Measurements from ENCODE around the gene DENND1A.

The DENND1A gene

GRCh38 chr9:123861086-123861755 is 68.7 kb downstream of the DENND1A start:
- no peak overlapping the region for H3K9ac ChIP-seq (ENCODE audit: insufficient read length)
- no peaks in the 10 kb centered on the region for H3K36me3 ChIP-seq (ENCODE audit: insufficient read depth, low read length)
- H3K4me3 ChIP-seq = no peak overlapping the region
- TF ChIP-seq POLR2AphosphoS5 (IDR thresholded peaks at IDR 0.05; ENCODE audit: borderline replicate concordance, low read depth, low read length) (no peak), FOXP2 (optimal IDR thresholded peaks at IDR 0.05; ENCODE audit: control extremely low read depth, extremely low read length, insufficient read depth) (no peak), EZH2 (IDR thresholded peaks at IDR 0.05) (no peak)
- no peak overlapping the region for H3K27ac ChIP-seq
- DNase-seq (ENCODE audit: low read depth, low spot score) = no peak
- no peaks in the 10 kb centered on the region for H3K9me3 ChIP-seq (ENCODE audit: low read depth, low read length)

GRCh38 chr9:123860603-123861002 is 69.3 kb downstream of the DENND1A start:
- Histone ChIP-seq H3K4me3 (no peak overlapping the region), H3K36me3 (ENCODE audit: insufficient read depth, low read length) (no peaks in the 10 kb centered on the region), H3K27ac (no peak overlapping the region), H3K9ac (ENCODE audit: insufficient read length) (no peak overlapping the region), H3K9me3 (ENCODE audit: low read depth, low read length) (no peaks in the 10 kb centered on the region)
- DNase-seq (ENCODE audit: low read depth, low spot score) = no peak
- TF ChIP-seq POLR2AphosphoS5 (IDR thresholded peaks at IDR 0.05; ENCODE audit: borderline replicate concordance, low read depth, low read length) = no peak
- TF ChIP-seq FOXP2 (optimal IDR thresholded peaks at IDR 0.05; ENCODE audit: control extremely low read depth, extremely low read length, insufficient read depth) = no peak
- no peak for TF ChIP-seq EZH2 (IDR thresholded peaks at IDR 0.05)

- Histone ChIP-seq H3K36me3 (ENCODE audit: insufficient read depth, low read length) (no peaks in the 10 kb centered on the region), H3K27ac (no peak overlapping the region), H3K9me3 (ENCODE audit: low read depth, low read length) (no peaks in the 10 kb centered on the region), H3K4me3 (no peak overlapping the region), H3K9ac (ENCODE audit: insufficient read length) (no peak overlapping the region)
- no peak for DNase-seq (ENCODE audit: low read depth, low spot score)
- no peak for TF ChIP-seq POLR2AphosphoS5 (IDR thresholded peaks at IDR 0.05; ENCODE audit: borderline replicate concordance, low read depth, low read length)
- TF ChIP-seq FOXP2 (optimal IDR thresholded peaks at IDR 0.05; ENCODE audit: control extremely low read depth, extremely low read length, insufficient read depth) = no peak
- TF ChIP-seq EZH2 (IDR thresholded peaks at IDR 0.05) = no peak
Observed at GRCh38 chr9:123852403-123852802, 77.5 kb downstream of the DENND1A start.

GRCh38 chr9:123851851-123852250 is 78.1 kb downstream of the DENND1A start:
- H3K9ac ChIP-seq (ENCODE audit: insufficient read length) = no peak overlapping the region
- H3K9me3 ChIP-seq (ENCODE audit: low read depth, low read length) = no peaks in the 10 kb centered on the region
- H3K36me3 ChIP-seq (ENCODE audit: insufficient read depth, low read length) = no peaks in the 10 kb centered on the region
- no peak overlapping the region for H3K27ac ChIP-seq
- no peak for DNase-seq (ENCODE audit: low read depth, low spot score)
- TF ChIP-seq EZH2 (IDR thresholded peaks at IDR 0.05) (no peak), POLR2AphosphoS5 (IDR thresholded peaks at IDR 0.05; ENCODE audit: borderline replicate concordance, low read depth, low read length) (no peak), FOXP2 (optimal IDR thresholded peaks at IDR 0.05; ENCODE audit: control extremely low read depth, extremely low read length, insufficient read depth) (no peak)
- no peak overlapping the region for H3K4me3 ChIP-seq

GRCh38 chr9:123848447-123849085 is 81.4 kb downstream of the DENND1A start:
- H3K9ac ChIP-seq (ENCODE audit: insufficient read length) = no peak overlapping the region
- H3K9me3 ChIP-seq (ENCODE audit: low read depth, low read length) = peaks cover 4% of the 10 kb centered on the region; the same call in 1 of the 2 replicates
- no peak for DNase-seq (ENCODE audit: low read depth, low spot score)
- H3K4me3 ChIP-seq = no peak overlapping the region
- TF ChIP-seq POLR2AphosphoS5 (IDR thresholded peaks at IDR 0.05; ENCODE audit: borderline replicate concordance, low read depth, low read length) (no peak), FOXP2 (optimal IDR thresholded peaks at IDR 0.05; ENCODE audit: control extremely low read depth, extremely low read length, insufficient read depth) (no peak), EZH2 (IDR thresholded peaks at IDR 0.05) (no peak)
- H3K27ac ChIP-seq = no peak overlapping the region
- H3K36me3 ChIP-seq (ENCODE audit: insufficient read depth, low read length) = no peaks in the 10 kb centered on the region

GRCh38 chr9:123846966-123847365 is 83.0 kb downstream of the DENND1A start:
- no peak overlapping the region for H3K27ac ChIP-seq
- DNase-seq (ENCODE audit: low read depth, low spot score) = no peak
- H3K9ac ChIP-seq (ENCODE audit: insufficient read length) = no peak overlapping the region
- TF ChIP-seq POLR2AphosphoS5 (IDR thresholded peaks at IDR 0.05; ENCODE audit: borderline replicate concordance, low read depth, low read length) = no peak
- TF ChIP-seq FOXP2 (optimal IDR thresholded peaks at IDR 0.05; ENCODE audit: control extremely low read depth, extremely low read length, insufficient read depth) = no peak
- TF ChIP-seq EZH2 (IDR thresholded peaks at IDR 0.05) = no peak
- no peak overlapping the region for H3K4me3 ChIP-seq
- H3K36me3 ChIP-seq (ENCODE audit: insufficient read depth, low read length) = no peaks in the 10 kb centered on the region
- H3K9me3 ChIP-seq (ENCODE audit: low read depth, low read length) = peaks cover 4% of the 10 kb centered on the region; the same call in 1 of the 2 replicates

- no peak for DNase-seq (ENCODE audit: low read depth, low spot score)
- H3K36me3 ChIP-seq (ENCODE audit: insufficient read depth, low read length) = no peaks in the 10 kb centered on the region
- no peak for TF ChIP-seq POLR2AphosphoS5 (IDR thresholded peaks at IDR 0.05; ENCODE audit: borderline replicate concordance, low read depth, low read length)
- TF ChIP-seq FOXP2 (optimal IDR thresholded peaks at IDR 0.05; ENCODE audit: control extremely low read depth, extremely low read length, insufficient read depth) = no peak
- no peak for TF ChIP-seq EZH2 (IDR thresholded peaks at IDR 0.05)
- H3K4me3 ChIP-seq = no peak overlapping the region
- no peak overlapping the region for H3K9ac ChIP-seq (ENCODE audit: insufficient read length)
- no peak overlapping the region for H3K27ac ChIP-seq
- peaks cover 4% of the 10 kb centered on the region; the same call in 1 of the 2 replicates for H3K9me3 ChIP-seq (ENCODE audit: low read depth, low read length)
Observed at GRCh38 chr9:123843703-123844102, 86.2 kb downstream of the DENND1A start.

GRCh38 chr9:123835821-123836220 is 94.1 kb downstream of the DENND1A start:
- no peak overlapping the region for H3K9ac ChIP-seq (ENCODE audit: insufficient read length)
- H3K27ac ChIP-seq = no peak overlapping the region
- DNase-seq (ENCODE audit: low read depth, low spot score) = no peak
- H3K4me3 ChIP-seq = no peak overlapping the region
- TF ChIP-seq POLR2AphosphoS5 (IDR thresholded peaks at IDR 0.05; ENCODE audit: borderline replicate concordance, low read depth, low read length) (no peak), FOXP2 (optimal IDR thresholded peaks at IDR 0.05; ENCODE audit: control extremely low read depth, extremely low read length, insufficient read depth) (no peak), EZH2 (IDR thresholded peaks at IDR 0.05) (no peak)
- H3K36me3 ChIP-seq (ENCODE audit: insufficient read depth, low read length) = no peaks in the 10 kb centered on the region
- no peaks in the 10 kb centered on the region for H3K9me3 ChIP-seq (ENCODE audit: low read depth, low read length)
